Measurements from ENCODE around the gene CCDC78.
A peak's percentile ranks its signal among the peaks of the same experiment; 100 is the strongest.

The CCDC78 gene

GRCh38 chr16:726438-727290, at the start of gene CCDC78, which contains the start of gene HAGHL:
CCDC78 (minus strand) TSS chr16:726443; CDS start chr16:726367, 76 bp downstream.
HAGHL (plus strand) TSS chr16:727106; CDS start chr16:727510, 404 bp downstream.
- peak in 1 of 2 donors; percentile 18 for DNase-seq (ENCODE audit: low read depth in 2 of 2)

DNA sequence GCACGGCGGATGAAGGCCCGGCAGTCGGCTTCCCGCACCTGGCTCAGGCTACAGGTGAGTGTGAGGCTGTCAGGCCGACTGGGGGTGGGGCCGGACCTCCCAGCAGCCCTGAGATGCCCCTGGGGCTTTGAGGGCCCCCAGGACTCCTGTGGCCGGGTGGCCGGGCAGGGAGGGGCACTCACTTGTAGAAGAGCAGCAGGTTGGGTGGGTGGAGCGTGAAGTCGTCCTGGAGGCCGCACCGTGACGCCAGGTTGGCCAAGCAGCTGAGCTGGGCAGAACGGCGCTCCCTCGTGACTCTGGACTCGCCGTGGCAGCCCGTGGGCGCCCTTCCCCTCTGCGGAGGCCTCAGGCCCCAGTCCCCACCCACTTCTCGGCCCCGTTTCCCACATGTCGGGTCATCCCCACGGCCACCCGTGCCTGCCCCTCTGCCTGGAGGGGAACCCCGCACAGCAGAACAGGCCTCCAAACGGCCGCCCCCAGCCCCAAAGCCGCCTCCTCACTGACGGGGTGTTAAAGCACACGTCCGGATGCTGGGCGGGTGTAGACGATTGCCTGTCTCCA, 49.1 kb upstream of the CCDC78 start:
- no peak for DNase-seq (ENCODE audit: low read depth in 2 of 2)

GRCh38 chr16:774086-775001, 48.1 kb upstream of the CCDC78 start:
- DNase-seq (ENCODE audit: low read depth in 2 of 2) = no peak

- DNase-seq (ENCODE audit: low read depth in 2 of 2) = no peak
Measured at GRCh38 chr16:772959-773358, 46.7 kb upstream of the CCDC78 start.

DNA sequence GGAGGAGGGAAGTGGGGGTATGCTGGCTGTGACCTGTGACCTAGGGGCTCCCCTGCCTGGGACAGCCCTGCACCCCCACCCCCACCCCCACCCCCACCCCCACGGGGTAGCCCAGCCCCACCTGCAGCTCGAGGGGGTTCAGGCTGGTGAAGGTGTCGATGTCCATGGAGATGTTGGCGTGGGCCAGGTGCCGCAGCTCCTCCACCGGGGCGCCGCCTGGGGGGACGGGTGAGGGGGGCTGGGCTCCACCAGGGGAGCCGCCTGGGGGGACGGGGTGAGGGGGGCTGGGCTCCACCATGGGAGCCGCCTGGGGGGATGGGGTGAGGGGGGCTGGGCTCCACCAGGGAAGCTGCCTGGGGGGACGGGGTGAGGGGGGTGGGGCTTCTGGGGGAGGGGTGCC, 44.2 kb upstream of the CCDC78 start:
- DNase-seq (ENCODE audit: low read depth in 2 of 2) = no peak

GRCh38 chr16:769934-770333, 43.7 kb upstream of the CCDC78 start:
- no peak for DNase-seq (ENCODE audit: low read depth in 2 of 2)

- no peak for DNase-seq (ENCODE audit: low read depth in 2 of 2)
Measured at GRCh38 chr16:769184-769784, 43.0 kb upstream of the CCDC78 start.

DNA sequence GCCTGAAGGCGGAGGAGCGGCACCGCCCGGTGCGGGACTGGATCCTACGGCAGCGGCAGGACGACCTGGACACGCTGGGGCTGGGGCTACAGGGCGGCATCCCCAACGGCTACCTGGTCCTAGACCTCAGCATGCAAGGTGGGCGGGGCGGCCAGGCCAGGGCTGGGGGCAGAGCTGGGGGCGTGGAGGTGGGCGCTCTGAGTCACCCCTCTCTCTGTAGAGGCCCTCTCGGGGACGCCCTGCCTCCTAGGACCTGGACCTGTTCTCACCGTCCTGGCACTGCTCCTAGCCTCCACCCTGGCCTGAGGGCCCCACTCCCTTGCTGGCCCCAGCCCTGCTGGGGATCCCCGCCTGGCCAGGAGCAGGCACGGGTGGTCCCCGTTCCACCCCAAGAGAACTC, 42.2 kb upstream of the CCDC78 start:
- no peak for DNase-seq (ENCODE audit: low read depth in 2 of 2)

GRCh38 chr16:767743-768235, 41.5 kb upstream of the CCDC78 start:
- no peak for DNase-seq (ENCODE audit: low read depth in 2 of 2)

- DNase-seq (ENCODE audit: low read depth in 2 of 2) = no peak
Measured at GRCh38 chr16:766820-767640, 40.8 kb upstream of the CCDC78 start.

GRCh38 chr16:766008-766819, 40.0 kb upstream of the CCDC78 start:
- DNase-seq (ENCODE audit: low read depth in 2 of 2) = no peak

DNA sequence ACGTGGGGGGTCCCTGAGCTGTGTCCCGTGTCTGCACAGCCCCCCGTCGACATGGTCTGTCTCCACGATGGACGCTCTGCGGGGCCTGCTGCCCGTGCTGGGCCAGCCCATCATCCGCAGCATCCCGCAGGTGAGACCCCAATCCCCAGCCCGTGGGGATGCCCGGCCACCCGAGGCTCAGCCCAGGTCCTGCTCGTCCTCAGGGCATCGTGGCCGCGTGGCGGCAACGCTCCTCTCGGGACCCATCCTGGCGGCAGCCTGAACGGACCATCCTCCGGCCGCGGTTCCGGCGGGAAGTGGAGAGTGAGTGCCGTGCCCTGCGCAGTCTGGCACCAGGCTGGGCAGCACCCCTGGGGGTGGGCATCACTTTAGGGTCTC, 39.2 kb upstream of the CCDC78 start:
- no peak for DNase-seq (ENCODE audit: low read depth in 2 of 2)

GRCh38 chr16:764848-765487, 38.7 kb upstream of the CCDC78 start:
- DNase-seq (ENCODE audit: low read depth in 2 of 2) = no peak

DNA sequence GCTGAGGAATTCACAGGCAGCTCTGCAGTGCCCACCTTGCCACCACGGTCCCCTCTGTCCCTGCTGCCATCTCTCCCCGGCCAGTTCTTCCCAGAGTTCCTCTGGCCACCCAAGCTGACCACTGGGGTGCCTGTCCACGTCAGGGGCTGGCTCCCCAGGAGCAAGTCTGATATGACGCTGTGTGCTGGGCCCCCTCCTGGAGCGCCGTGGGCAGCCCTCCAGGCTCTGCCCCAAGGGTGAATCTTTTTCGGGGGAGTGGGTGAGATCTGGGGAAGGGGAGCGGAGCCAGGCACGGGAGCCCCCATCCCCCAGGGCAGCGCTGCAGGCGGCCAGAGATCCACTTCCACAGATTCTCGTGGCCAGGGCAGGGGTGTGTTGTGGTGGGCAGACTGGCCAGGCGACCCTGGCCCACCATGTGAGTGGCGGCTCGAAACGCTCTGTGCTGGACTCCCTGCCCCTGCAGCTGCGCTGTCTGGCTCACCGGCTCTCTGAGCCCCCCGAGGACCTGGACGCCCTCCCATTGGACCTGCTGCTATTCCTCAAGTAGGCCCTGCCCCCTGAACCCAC, 38.0 kb upstream of the CCDC78 start:
- no peak for DNase-seq (ENCODE audit: low read depth in 2 of 2)

- DNase-seq (ENCODE audit: low read depth in 2 of 2) = no peak
Measured at GRCh38 chr16:763369-764183, 37.3 kb upstream of the CCDC78 start.

DNA sequence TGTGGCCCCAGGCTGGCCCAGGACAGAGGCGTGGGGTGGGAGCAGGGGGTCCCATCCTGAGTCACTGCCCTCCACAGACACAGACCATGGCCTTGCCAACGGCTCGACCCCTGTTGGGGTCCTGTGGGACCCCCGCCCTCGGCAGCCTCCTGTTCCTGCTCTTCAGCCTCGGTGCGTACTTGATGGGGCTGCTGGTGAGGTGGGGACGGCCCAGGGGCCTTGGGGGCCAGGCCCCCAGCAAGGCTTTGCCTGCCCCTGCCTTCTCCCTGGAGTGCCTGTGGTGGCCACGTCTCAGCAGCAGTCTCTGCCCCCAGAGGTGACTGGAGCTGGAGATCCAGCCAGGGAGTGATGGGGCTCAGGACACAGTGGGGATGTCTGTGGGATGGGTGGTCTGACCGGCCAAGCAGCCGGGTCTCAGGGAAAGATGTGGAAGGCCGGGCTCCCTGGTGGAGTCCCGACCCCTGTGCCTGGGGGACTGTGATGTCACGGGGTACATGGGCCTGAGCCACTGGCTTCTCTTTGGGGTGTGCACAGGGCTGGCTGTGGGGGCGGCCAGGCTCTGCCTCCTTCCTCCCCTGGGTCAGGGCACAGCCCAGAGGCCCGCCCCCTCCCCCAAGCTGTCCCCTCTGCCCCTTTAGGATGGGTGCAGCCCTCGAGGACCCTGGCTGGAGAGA, 36.5 kb upstream of the CCDC78 start:
- DNase-seq (ENCODE audit: low read depth in 2 of 2) = no peak

- DNase-seq (ENCODE audit: low read depth in 2 of 2) = no peak
Measured at GRCh38 chr16:761625-762513, 35.6 kb upstream of the CCDC78 start.

Data from stimulated activated CD4-positive, alpha-beta T cell treated with anti-CD3 and anti-CD28 coated beads, Interleukin-1b, Interleukin-23, amount 100 ng/mL, for 1 hour (primary cell).